GM12873 (cell line): ENCODE data around the gene SLC29A3.
A peak's percentile ranks its signal among the peaks of the same experiment; 100 is the strongest.

ENCODE experiments used
- CTCF ChIP-seq: IDR thresholded peaks from 2 replicates; pipeline ENCODE4 v1.5.1; 2012; ENCODE audit warnings: low read depth, mild to moderate bottlenecking, moderate library complexity, low read length, control low read depth; ENCODE audit not compliant: insufficient read depth; ENCODE audit errors: missing control alignments

The SLC29A3 gene

GRCh38 chr10:71274901-71275796, 43.9 kb upstream of the SLC29A3 start:
- TF ChIP-seq CTCF: peak; percentile 5

- no peak for TF ChIP-seq CTCF
Measured at GRCh38 chr10:71276873-71277272, 42.2 kb upstream of the SLC29A3 start.

- TF ChIP-seq CTCF: no peak
Measured at GRCh38 chr10:71277914-71278665, 41.0 kb upstream of the SLC29A3 start.

GRCh38 chr10:71278691-71279588, 40.1 kb upstream of the SLC29A3 start:
- TF ChIP-seq CTCF: no peak

- no peak for TF ChIP-seq CTCF
Measured at GRCh38 chr10:71279590-71280170, 39.4 kb upstream of the SLC29A3 start.

- TF ChIP-seq CTCF: no peak
Measured at GRCh38 chr10:71280216-71280615, 38.8 kb upstream of the SLC29A3 start.
